SU-DHL-6 (cell line): Measurements from ENCODE around the gene NCEH1.

Experiments
- EZH2phosphoT487 ChIP-seq: fragments of 200-600 bp; sonication (generic), shearing (Covaris generic); conservative IDR thresholded peaks from 2 replicates; pipeline ENCODE4 v1.6.1; 2018; ENCODE audit warnings: mild to moderate bottlenecking, antibody characterized with exemption, low read length, moderate library complexity, mixed read lengths
- TF ChIP-seq, protein P1 (sequence below): fragments of 200-600 bp; sonication (generic); IDR thresholded peaks from one replicate; pipeline ENCODE4 v1.5.1; 2017; ENCODE audit warnings: antibody characterized with exemption, mild to moderate bottlenecking, low read length, moderate library complexity; ENCODE audit not compliant: insufficient read depth, poor library complexity, severe bottlenecking

DNA sequence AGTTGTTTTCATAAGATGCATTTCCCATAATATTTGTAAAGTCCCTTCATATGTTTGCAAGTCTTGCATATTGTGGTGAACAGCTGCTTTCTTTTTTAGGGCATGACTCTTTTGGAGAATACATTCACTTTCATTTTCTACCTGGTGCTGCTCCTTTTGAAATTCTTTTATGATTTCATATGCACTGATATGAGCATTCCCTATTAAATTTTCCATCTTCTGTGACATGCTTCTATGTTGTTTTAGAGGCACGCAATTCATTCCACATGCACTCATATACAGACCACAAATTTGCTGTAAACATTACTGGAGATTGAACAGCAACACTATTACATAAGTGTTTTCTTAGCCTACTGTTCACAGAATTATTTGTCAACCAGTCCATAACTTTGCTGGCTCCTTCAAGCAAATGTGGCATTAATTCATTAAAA lies 94.8 kb downstream of the NCEH1 start:
- TF ChIP-seq, protein P1, sequence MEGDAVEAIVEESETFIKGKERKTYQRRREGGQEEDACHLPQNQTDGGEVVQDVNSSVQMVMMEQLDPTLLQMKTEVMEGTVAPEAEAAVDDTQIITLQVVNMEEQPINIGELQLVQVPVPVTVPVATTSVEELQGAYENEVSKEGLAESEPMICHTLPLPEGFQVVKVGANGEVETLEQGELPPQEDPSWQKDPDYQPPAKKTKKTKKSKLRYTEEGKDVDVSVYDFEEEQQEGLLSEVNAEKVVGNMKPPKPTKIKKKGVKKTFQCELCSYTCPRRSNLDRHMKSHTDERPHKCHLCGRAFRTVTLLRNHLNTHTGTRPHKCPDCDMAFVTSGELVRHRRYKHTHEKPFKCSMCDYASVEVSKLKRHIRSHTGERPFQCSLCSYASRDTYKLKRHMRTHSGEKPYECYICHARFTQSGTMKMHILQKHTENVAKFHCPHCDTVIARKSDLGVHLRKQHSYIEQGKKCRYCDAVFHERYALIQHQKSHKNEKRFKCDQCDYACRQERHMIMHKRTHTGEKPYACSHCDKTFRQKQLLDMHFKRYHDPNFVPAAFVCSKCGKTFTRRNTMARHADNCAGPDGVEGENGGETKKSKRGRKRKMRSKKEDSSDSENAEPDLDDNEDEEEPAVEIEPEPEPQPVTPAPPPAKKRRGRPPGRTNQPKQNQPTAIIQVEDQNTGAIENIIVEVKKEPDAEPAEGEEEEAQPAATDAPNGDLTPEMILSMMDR: no peak
- no peak for TF ChIP-seq EZH2phosphoT487
